Naive thymus-derived CD4-positive, alpha-beta T cell (primary cell): ENCODE data around the gene POLR2F. TPM values are rescaled to one million over a fixed set of nuclear protein-coding genes. Genes with fewer than 3 reads are reported as not detected.
"Not testable (repeated sequence)": the region's sequence is repeated elsewhere in the genome, so short reads cannot be mapped to it uniquely, and the experiment has no call there.

ENCODE experiments used
- ATAC-seq: fragments of 150-1000 bp; cut with Tn5 transposase; 2 replicates; pipeline ENCODE4 v1.10.0; 2021; ENCODE audit warnings: mild to moderate bottlenecking, moderate library complexity
- CTCF ChIA-PET: fragments of 350-600 bp; sonication (Branson Sonifier 250); formaldehyde crosslinking; loops from one replicate; lab custom pipeline; 2021; ENCODE audit warnings: antibody characterized with exemption; lab: Charles Lee
- POLR2A ChIA-PET: fragments of 350-600 bp; sonication (Branson Sonifier 250); formaldehyde crosslinking; loops from one replicate; lab custom pipeline; 2021; ENCODE audit warnings: antibody characterized with exemption, inconsistent platforms; lab: Charles Lee
- DNase-seq, 9 donors: peaks; one replicate each; pipeline versions ENCODE4 v3.0.0 to v3.0.0-alpha.2; 2020 to 2022; ENCODE audit warnings: mixed read lengths in 1 of 9
- H3K27ac ChIP-seq: one replicate; pipeline ENCODE4 v1.7.0; 2013; ENCODE audit warnings: mild to moderate bottlenecking, low read depth, low read length, moderate library complexity
- H3K27me3 ChIP-seq, 2 donors: one replicate each; pipeline ENCODE4 v1.7.0; 2013; ENCODE audit warnings: low read length in 2 of 2, mild to moderate bottlenecking in 2 of 2, moderate library complexity in 2 of 2; ENCODE audit not compliant: control insufficient read depth in 2 of 2, insufficient read depth in 2 of 2
- H3K36me3 ChIP-seq, 3 experiments: 1 replicate in 2 of 3; 2 replicates in 1 of 3; pipeline ENCODE4 v1.7.0; 2013; ENCODE audit warnings: low read length in 3 of 3, mild to moderate bottlenecking in 3 of 3, moderate library complexity in 1 of 3; ENCODE audit not compliant: insufficient read depth in 3 of 3, control insufficient read depth in 2 of 3
- H3K4me1 ChIP-seq, 2 donors: one replicate each; pipeline ENCODE4 v1.7.0; 2013; ENCODE audit warnings: low read length in 2 of 2, mild to moderate bottlenecking in 2 of 2, moderate library complexity in 1 of 2; ENCODE audit not compliant: control insufficient read depth in 2 of 2, insufficient read depth in 2 of 2
- H3K4me3 ChIP-seq: 2 replicates; pipeline ENCODE4 v1.7.0; 2013; ENCODE audit warnings: mild to moderate bottlenecking, low read length
- H3K9me3 ChIP-seq, 3 experiments: 1 replicate in 2 of 3; 2 replicates in 1 of 3; pipeline ENCODE4 v1.7.0; 2013; ENCODE audit warnings: low read length in 3 of 3; ENCODE audit not compliant: control insufficient read depth in 2 of 3
- H3K27ac Mint-ChIP-seq, 9 donors: one replicate each; pipeline ENCODE4 v1.8.0; 2020 to 2022; ENCODE audit warnings: mixed read lengths in 9 of 9, mild to moderate bottlenecking in 8 of 9, moderate library complexity in 5 of 9, inconsistent platforms in 2 of 9
- H3K27me3 Mint-ChIP-seq, 5 donors: one replicate each; pipeline ENCODE4 v1.8.0; 2021 to 2022; ENCODE audit warnings: mixed read lengths in 5 of 5, mild to moderate bottlenecking in 1 of 5
- H3K36me3 Mint-ChIP-seq, 5 donors: one replicate each; pipeline ENCODE4 v1.8.0; 2020 to 2022; ENCODE audit warnings: mixed read lengths in 5 of 5, mild to moderate bottlenecking in 3 of 5, inconsistent platforms in 1 of 5
- H3K4me1 Mint-ChIP-seq, 7 donors: one replicate each; pipeline ENCODE4 v1.8.0; 2020 to 2022; ENCODE audit warnings: mixed read lengths in 7 of 7, mild to moderate bottlenecking in 3 of 7, inconsistent platforms in 1 of 7
- H3K4me3 Mint-ChIP-seq, 10 donors: one replicate each; pipeline ENCODE4 v1.8.0; 2020 to 2022; ENCODE audit warnings: mild to moderate bottlenecking in 10 of 10, mixed read lengths in 10 of 10, moderate library complexity in 6 of 10, inconsistent platforms in 2 of 10
- H3K9me3 Mint-ChIP-seq, 11 donors: one replicate each; pipeline ENCODE4 v1.8.0; 2020 to 2022; ENCODE audit warnings: mixed read lengths in 11 of 11, mild to moderate bottlenecking in 4 of 11, inconsistent platforms in 1 of 11, moderate library complexity in 1 of 11
- intact Hi-C, 2 donors: fragments of 100-400 bp; cut with micrococcal nuclease; formaldehyde crosslinking; loops; one replicate each; pipeline ENCODE4 v1.15.1; 2023
- polyA plus RNA-seq, 2 donors: library from polyadenylated mRNA; unstranded; fragments of 300-500 nt; fragmentation: Illumina TruSeq; gene quantifications; one replicate each; pipeline ENCODE4 v1.2.3, GENCODE V29; 2021
- total RNA-seq, 6 experiments: library from RNA in 5 of 6; stranded (reverse) in 5 of 6; gene quantifications; 1 replicate in 5 of 6; 2 replicates in 1 of 6; pipeline ENCODE4 v1.2.3 and lab custom pipeline; 2021 to 2026

Gene POLR2F
- total and polyA plus RNA-seq, 7 experiments from 2014 or later = 25.9 to 137 (median 45.9) TPM

DNA sequence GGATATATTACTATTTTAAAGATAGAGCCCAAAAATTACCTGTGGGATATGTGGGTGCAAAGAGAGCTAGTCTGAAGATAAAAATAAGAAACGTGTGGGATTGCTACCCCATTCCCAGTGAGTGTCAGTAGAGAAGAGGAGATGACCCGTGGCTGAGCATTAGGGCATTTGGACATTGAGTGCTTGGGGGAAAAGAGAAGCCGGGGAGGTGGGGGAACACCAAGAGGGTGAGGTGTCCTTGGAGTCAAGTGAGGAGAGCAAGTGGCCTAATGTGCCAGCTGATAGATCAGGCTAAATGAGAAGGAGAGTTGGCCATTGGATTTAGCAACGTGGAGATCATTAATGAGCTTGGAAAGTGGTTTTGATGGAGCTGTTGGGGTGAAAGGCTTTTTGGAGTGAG, 1.2 kb downstream of the POLR2F start:
- ChIA-PET POLR2A (interaction anchor here (0.7 to 1.9 kb wide), 4 partner anchors 11 to 137 kb away, joined by 3 to 6 read pairs (median 3); partner anchors contain the start of gene ANKRD54), CTCF (interaction anchor here (1.1 to 1.6 kb wide), 3 partner anchors 10 to 136 kb away, joined by 3 to 5 read pairs (median 4); no protein-coding TSS in a partner anchor)
- intact Hi-C loops = loop anchor here in 1 of 2 donors (5.0 kb wide), 1 partner anchor 147 kb away; the partner anchor contains the start of gene GCAT
- peak overlapping the region in 6 of 9 donors; percentile 66 to 99 (median 96) for H3K27ac Mint-ChIP-seq
- H3K4me3 Mint-ChIP-seq = peak overlapping the region; percentile 93 to 100 (median 99)
- Histone ChIP-seq H3K36me3 (peaks cover 0 to 38% (median 18%) of the 10 kb centered on the region in 3 experiments), H3K27ac (no peak overlapping the region), H3K27me3 (no peaks in the 10 kb centered on the region), H3K4me3 (peak overlapping the region; percentile 96), H3K4me1 (peaks cover 13 to 18% of the 10 kb centered on the region in 2 donors), H3K9me3 (no peaks in the 10 kb centered on the region)
- H3K27me3 Mint-ChIP-seq = peaks cover 4 to 20% (median 14%) of the 10 kb centered on the region in 5 donors
- H3K36me3 Mint-ChIP-seq = peaks cover 22 to 32% (median 30%) of the 10 kb centered on the region in 5 donors
- H3K4me1 Mint-ChIP-seq = peaks cover 28 to 60% (median 57%) of the 10 kb centered on the region in 7 donors
- no peak for DNase-seq
- peaks cover 0 to 2% (median 0%) of the 10 kb centered on the region in 11 donors for H3K9me3 Mint-ChIP-seq
- ATAC-seq = no peak

DNA sequence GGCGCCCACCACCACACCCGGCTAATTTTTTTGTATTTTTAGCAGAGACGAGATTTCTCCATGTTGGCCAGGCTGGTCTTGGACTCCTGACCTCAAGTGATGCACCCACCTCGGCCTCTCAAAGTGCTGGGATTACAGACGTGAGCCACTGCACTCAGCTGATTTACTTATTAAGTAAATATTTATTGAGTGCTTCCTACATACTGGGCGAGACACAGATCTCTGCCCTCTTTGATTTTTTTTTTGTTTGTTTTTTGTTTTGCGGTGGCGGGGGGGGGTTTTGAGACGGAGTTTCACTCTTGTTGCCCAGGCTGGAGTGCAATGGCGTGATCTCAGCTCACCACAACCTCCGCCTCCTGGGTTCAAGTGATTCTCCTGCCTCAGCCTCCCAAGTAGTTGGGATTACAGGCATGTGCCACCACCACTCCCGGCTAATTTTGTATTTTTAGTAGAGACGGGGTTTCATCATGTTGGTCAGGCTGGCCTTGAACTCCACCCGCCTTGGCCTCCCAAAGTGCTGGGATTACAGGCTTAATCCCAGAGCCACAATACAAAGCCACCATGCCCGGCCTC, 2.4 kb downstream of the POLR2F start:
- POLR2A ChIA-PET, DNase-seq, CTCF ChIA-PET, H3K9me3 Mint-ChIP-seq, H3K9me3 ChIP-seq, H3K4me3 ChIP-seq, H3K27ac Mint-ChIP-seq, H3K27me3 ChIP-seq, ATAC-seq, intact Hi-C loops, H3K27ac ChIP-seq: not testable (repeated sequence)
- Mint-ChIP-seq H3K27me3 (peaks cover 4 to 20% (median 14%) of the 10 kb centered on the region in 5 donors), H3K4me1 (peaks cover 28 to 60% (median 57%) of the 10 kb centered on the region in 7 donors), H3K4me3 (peak overlapping the region in 3 of 10 donors; percentile 45 to 93 (median 93)), H3K36me3 (peaks cover 22 to 34% (median 30%) of the 10 kb centered on the region in 5 donors)
- Histone ChIP-seq H3K36me3 (peaks cover 0 to 50% (median 18%) of the 10 kb centered on the region in 3 experiments), H3K4me1 (peaks cover 13 to 18% of the 10 kb centered on the region in 2 donors)

DNA sequence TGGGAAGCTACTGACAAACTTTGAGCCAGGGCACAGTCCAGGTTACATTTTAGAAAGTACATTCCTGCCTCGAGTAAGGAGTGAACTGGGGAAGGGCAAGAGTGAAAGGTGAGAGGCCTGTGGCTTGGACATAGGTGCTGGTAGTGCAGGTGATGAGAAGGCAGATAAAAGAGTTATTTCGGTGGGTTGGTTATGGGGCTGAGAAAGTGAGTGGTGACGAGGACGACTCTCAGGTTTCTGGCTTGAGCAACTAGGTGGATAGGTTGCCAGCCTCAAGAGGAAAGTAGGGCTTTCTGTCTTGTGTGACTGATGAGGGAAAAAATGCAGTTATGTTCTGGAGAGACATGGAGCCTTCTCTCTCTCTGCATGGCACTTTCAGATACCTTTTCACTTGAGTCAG, 3.7 kb downstream of the POLR2F start:
- intact Hi-C loops = no loop called here
- Histone ChIP-seq H3K4me3 (no peak overlapping the region), H3K27ac (no peak overlapping the region), H3K4me1 (peaks cover 13 to 18% of the 10 kb centered on the region in 2 donors), H3K27me3 (no peaks in the 10 kb centered on the region), H3K36me3 (peaks cover 0 to 63% (median 24%) of the 10 kb centered on the region in 3 experiments), H3K9me3 (no peaks in the 10 kb centered on the region)
- POLR2A ChIA-PET = no interaction called here
- peak overlapping the region in 3 of 10 donors; percentile 6 to 37 (median 13) for H3K4me3 Mint-ChIP-seq
- DNase-seq (no peak), ATAC-seq (no peak)
- CTCF ChIA-PET = no interaction called here
- H3K36me3 Mint-ChIP-seq = peaks cover 31 to 46% (median 37%) of the 10 kb centered on the region in 5 donors
- H3K4me1 Mint-ChIP-seq = peaks cover 28 to 59% (median 57%) of the 10 kb centered on the region in 7 donors
- peaks cover 0 to 2% (median 0%) of the 10 kb centered on the region in 11 donors for H3K9me3 Mint-ChIP-seq
- peak overlapping the region in 2 of 9 donors; percentile 40 to 42 for H3K27ac Mint-ChIP-seq
- peaks cover under 1 to 11% (median 10%) of the 10 kb centered on the region in 5 donors for H3K27me3 Mint-ChIP-seq

DNA sequence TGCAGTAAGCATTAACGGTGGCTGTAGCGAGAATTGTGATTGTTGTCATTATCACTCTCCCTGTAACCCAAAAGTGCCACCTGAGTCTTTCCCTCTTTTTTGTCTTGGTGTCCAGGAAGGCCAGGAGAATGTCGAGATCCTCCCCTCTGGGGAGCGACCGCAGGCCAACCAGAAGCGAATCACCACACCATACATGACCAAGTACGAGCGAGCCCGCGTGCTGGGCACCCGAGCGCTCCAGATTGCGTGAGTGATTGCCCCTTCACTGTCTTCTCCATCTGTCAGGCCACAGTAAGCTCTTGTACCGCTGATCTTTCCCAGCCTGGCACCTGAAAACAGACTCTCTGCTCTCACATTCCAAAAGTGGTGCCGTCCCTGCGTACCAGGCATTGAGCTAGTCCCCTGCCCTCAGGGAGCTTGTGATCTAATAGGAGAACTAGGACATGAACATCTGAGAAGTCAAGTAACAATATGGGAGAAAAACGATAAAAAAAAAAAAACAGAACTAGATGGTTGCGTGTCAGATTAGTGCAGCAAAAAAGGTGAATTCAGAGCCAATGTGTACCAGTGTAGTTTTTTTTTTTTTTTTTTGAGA, 5.8 kb downstream of the POLR2F start:
- Mint-ChIP-seq H3K4me1 (peaks cover 17 to 43% (median 39%) of the 10 kb centered on the region in 7 donors), H3K27me3 (no peaks in the 10 kb centered on the region), H3K4me3 (no peak overlapping the region), H3K27ac (peak overlapping the region in 3 of 9 donors; percentile 5 to 68 (median 38)), H3K36me3 (peaks cover 29 to 48% (median 36%) of the 10 kb centered on the region in 5 donors), H3K9me3 (peaks cover 0 to 2% (median 0%) of the 10 kb centered on the region in 11 donors)
- ATAC-seq (no peak), DNase-seq (no peak)
- intact Hi-C loops = no loop called here
- Histone ChIP-seq H3K4me3 (no peak overlapping the region), H3K4me1 (peaks cover 5 to 8% of the 10 kb centered on the region in 2 donors), H3K27me3 (no peaks in the 10 kb centered on the region), H3K27ac (no peak overlapping the region), H3K9me3 (no peaks in the 10 kb centered on the region), H3K36me3 (peaks cover 0 to 69% (median 28%) of the 10 kb centered on the region in 3 experiments)
- CTCF ChIA-PET = interaction anchor here (1.0 kb wide), 1 partner anchor 96 kb away, joined by 5 read pairs; no protein-coding TSS in a partner anchor
- POLR2A ChIA-PET = no interaction called here

DNA sequence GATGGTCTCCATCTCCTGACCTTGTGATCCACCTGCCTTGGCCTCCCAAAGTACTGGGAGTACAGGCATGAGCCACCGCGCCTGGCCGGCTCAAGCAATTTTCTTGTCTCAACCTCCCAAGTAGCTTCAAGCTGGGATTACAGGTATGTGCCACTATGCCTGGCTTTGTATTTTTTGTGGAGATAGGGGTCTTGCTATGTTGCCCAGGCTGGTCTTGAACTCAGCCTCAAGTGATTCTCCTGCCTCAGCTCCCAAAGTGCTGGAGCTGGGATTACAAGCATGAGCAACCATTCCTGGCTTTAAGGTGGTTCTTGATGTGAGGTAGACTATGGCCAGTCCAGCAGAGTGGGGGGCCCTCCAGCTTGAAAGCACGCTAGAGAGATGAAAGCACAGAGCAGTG, 7.6 kb downstream of the POLR2F start:
- ATAC-seq = no peak
- intact Hi-C loops = no loop called here
- CTCF ChIA-PET = interaction anchor here (0.5 to 1.2 kb wide), 2 partner anchors 143 to 448 kb away, joined by 3 to 6 read pairs; no protein-coding TSS in a partner anchor
- Mint-ChIP-seq H3K36me3 (peaks cover 29 to 52% (median 41%) of the 10 kb centered on the region in 5 donors), H3K27ac (no peak overlapping the region), H3K4me3 (peak overlapping the region in 1 of 10 donors; percentile 1), H3K27me3 (no peaks in the 10 kb centered on the region), H3K9me3 (peaks cover 0 to 2% (median 0%) of the 10 kb centered on the region in 11 donors), H3K4me1 (peaks cover 10 to 39% (median 31%) of the 10 kb centered on the region in 7 donors)
- Histone ChIP-seq H3K36me3 (peaks cover 0 to 75% (median 32%) of the 10 kb centered on the region in 3 experiments), H3K4me3 (no peak overlapping the region), H3K27ac (no peak overlapping the region), H3K27me3 (no peaks in the 10 kb centered on the region), H3K4me1 (no peaks in the 10 kb centered on the region), H3K9me3 (no peaks in the 10 kb centered on the region)
- POLR2A ChIA-PET = no interaction called here
- DNase-seq = no peak

DNA sequence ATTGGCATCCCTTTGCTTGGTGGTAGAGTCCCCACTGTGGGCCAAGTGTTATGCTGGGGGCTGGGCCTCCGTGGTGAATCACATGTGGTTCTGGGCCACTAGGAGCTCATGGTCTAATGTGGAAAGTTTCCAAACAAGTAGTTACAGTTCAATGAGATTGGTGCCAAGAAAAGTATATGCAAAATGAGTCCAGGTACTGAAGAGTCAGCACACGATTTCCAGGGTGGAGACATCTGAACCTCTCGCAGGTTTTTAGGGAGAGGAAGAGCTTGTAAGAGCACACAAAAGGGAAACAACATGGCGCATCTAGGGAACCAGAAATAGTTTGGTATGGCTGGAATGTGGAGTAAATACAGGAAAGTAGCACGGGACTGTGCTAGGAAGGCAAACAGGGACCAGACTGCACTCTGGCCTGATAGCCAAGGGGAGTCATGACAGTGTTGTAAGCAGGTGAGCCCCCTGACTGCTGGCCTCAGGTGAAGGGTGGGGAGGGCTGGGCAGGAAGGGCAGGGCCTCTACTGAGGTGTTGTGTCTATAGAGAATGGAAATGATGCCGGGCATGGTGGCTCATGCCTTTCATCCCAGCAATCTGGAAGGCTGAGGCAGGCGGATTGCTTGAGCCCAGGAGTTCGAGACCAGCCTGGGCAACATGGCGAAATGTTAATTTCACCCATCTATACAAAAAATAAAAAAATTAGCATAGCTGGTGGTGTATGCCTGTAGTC, 12.6 kb downstream of the POLR2F start:
- Mint-ChIP-seq H3K27me3 (no peaks in the 10 kb centered on the region), H3K36me3 (peaks cover 14 to 49% (median 26%) of the 10 kb centered on the region in 5 donors)
- intact Hi-C loops = loop anchor here (1.0 to 5.0 kb wide), 5 partner anchors 32 to 344 kb away; no protein-coding TSS in a partner anchor

More for the DNA sequence above, 12.6 kb downstream of the POLR2F start:
- Mint-ChIP-seq H3K9me3 (peaks cover 0 to 1% (median 0%) of the 10 kb centered on the region in 11 donors), H3K27ac (no peak overlapping the region), H3K4me3 (no peak overlapping the region), H3K4me1 (peaks cover 2 to 14% (median 5%) of the 10 kb centered on the region in 7 donors)
- ChIA-PET CTCF (interaction anchor here (0.7 to 2.6 kb wide), 6 partner anchors 12 to 545 kb away, joined by 3 to 22 read pairs (median 4); no protein-coding TSS in a partner anchor), POLR2A (interaction anchor here (0.9 kb wide), 1 partner anchor 12 kb away, joined by 6 read pairs; the partner anchor contains the start of genes C22orf23 and POLR2F)
- DNase-seq (no peak), ATAC-seq (no peak)
- Histone ChIP-seq H3K9me3 (no peaks in the 10 kb centered on the region), H3K4me3 (no peak overlapping the region), H3K4me1 (no peaks in the 10 kb centered on the region), H3K36me3 (peaks cover 3 to 65% (median 20%) of the 10 kb centered on the region in 3 experiments), H3K27me3 (no peaks in the 10 kb centered on the region), H3K27ac (no peak overlapping the region)
